ENCODE results near the gene CTBP2. TPM values are rescaled to one million over a fixed set of nuclear protein-coding genes. Genes with fewer than 3 reads are reported as not detected.

CTBP2 gene
- total RNA-seq, 1 experiment from 2014 or later = 125 TPM

- Histone ChIP-seq H3K36me3 (ENCODE audit: control insufficient read depth, insufficient read depth, low read length) (no peaks in the 10 kb centered on the region), H3K27me3 (ENCODE audit: control insufficient read depth, insufficient read depth, low read length) (no peaks in the 10 kb centered on the region), H3K9me3 (ENCODE audit: control insufficient read depth, insufficient read depth, low read depth, low read length) (no peaks in the 10 kb centered on the region), H3K4me3 (ENCODE audit: low read depth in 2 of 2, low read length in 2 of 2) (no peak overlapping the region), H3K27ac (ENCODE audit: low read length) (no peak overlapping the region), H3K4me1 (ENCODE audit: control insufficient read depth, insufficient read depth, low read length) (peaks cover 36% of the 10 kb centered on the region)
- POLR2A ChIA-PET = interaction anchor here (0.5 kb wide), 1 partner anchor 30 kb away, joined by 5 read pairs; no protein-coding TSS in a partner anchor
- CTCF ChIA-PET = no interaction called here
- no peak for TF ChIP-seq TCF7L2 (IDR thresholded peaks at IDR 0.05; ENCODE audit: low read depth, low read length)
- no peak for TF ChIP-seq POLR2AphosphoS5 (IDR thresholded peaks at IDR 0.05; ENCODE audit: low read depth, low read length)
- in situ Hi-C loops (cut with HindIII; ENCODE audit: low pct_unique_long_range_greater_than_20kb, low sequenced_read_pairs) = no loop called here
- DNase-seq (ENCODE audit: low read depth, low spot score) (no peak), ATAC-seq (no peak)
- BruUV-seq (replicated peaks) = no TSS peak
- intact Hi-C loops (cut with micrococcal nuclease; ENCODE audit: unreplicated experiment) = no loop called here
Observed at GRCh38 chr10:125128397-125129075, 31.8 kb downstream of the CTBP2 start.

GRCh38 chr10:125127986-125128385 lies 32.4 kb downstream of the CTBP2 start:
- TF ChIP-seq CTCF (IDR thresholded peaks at IDR 0.05) (no peak), REST (IDR thresholded peaks at IDR 0.05; ENCODE audit: insufficient read depth in 1 of 2, low read depth in 2 of 2, low read length in 1 of 2) (no peak), TCF7L2 (IDR thresholded peaks at IDR 0.05; ENCODE audit: low read depth, low read length) (no peak), SIN3A (IDR thresholded peaks at IDR 0.05; ENCODE audit: borderline replicate concordance, insufficient read depth, low read depth, low read length) (no peak), POLR2AphosphoS5 (IDR thresholded peaks at IDR 0.05; ENCODE audit: low read depth, low read length) (no peak)
- in situ Hi-C loops (cut with HindIII; ENCODE audit: low pct_unique_long_range_greater_than_20kb, low sequenced_read_pairs) = no loop called here
- Histone ChIP-seq H3K4me1 (ENCODE audit: control insufficient read depth, insufficient read depth, low read length) (peaks cover 35% of the 10 kb centered on the region), H3K4me3 (ENCODE audit: low read depth in 2 of 2, low read length in 2 of 2) (no peak overlapping the region), H3K36me3 (ENCODE audit: control insufficient read depth, insufficient read depth, low read length) (no peaks in the 10 kb centered on the region), H3K27ac (ENCODE audit: low read length) (no peak overlapping the region), H3K27me3 (ENCODE audit: control insufficient read depth, insufficient read depth, low read length) (no peaks in the 10 kb centered on the region), H3K9me3 (ENCODE audit: control insufficient read depth, insufficient read depth, low read depth, low read length) (no peaks in the 10 kb centered on the region)
- intact Hi-C loops (cut with micrococcal nuclease; ENCODE audit: unreplicated experiment) = no loop called here
- ATAC-seq (no peak), DNase-seq (ENCODE audit: low read depth, low spot score) (no peak)
- ChIA-PET CTCF (no interaction called here), POLR2A (no interaction called here)
- BruUV-seq (replicated peaks) = no TSS peak

- POLR2A ChIA-PET = no interaction called here
- in situ Hi-C loops (cut with HindIII; ENCODE audit: low pct_unique_long_range_greater_than_20kb, low sequenced_read_pairs) = no loop called here
Observed at GRCh38 chr10:125127110-125127509, 33.3 kb downstream of the CTBP2 start.

More at GRCh38 chr10:125127110-125127509, 33.3 kb downstream of the CTBP2 start:
- no peak overlapping the region for H3K4me3 ChIP-seq (ENCODE audit: low read depth in 2 of 2, low read length in 2 of 2)
- no peaks in the 10 kb centered on the region for H3K27me3 ChIP-seq (ENCODE audit: control insufficient read depth, insufficient read depth, low read length)
- CTCF ChIA-PET = no interaction called here
- BruUV-seq (replicated peaks) = no TSS peak
- no peaks in the 10 kb centered on the region for H3K9me3 ChIP-seq (ENCODE audit: control insufficient read depth, insufficient read depth, low read depth, low read length)
- H3K4me1 ChIP-seq (ENCODE audit: control insufficient read depth, insufficient read depth, low read length) = peaks cover 35% of the 10 kb centered on the region
- TF ChIP-seq SIN3A (IDR thresholded peaks at IDR 0.05; ENCODE audit: borderline replicate concordance, insufficient read depth, low read depth, low read length) = no peak
- TF ChIP-seq POLR2AphosphoS5 (IDR thresholded peaks at IDR 0.05; ENCODE audit: low read depth, low read length) = no peak
- TF ChIP-seq REST (IDR thresholded peaks at IDR 0.05; ENCODE audit: insufficient read depth in 1 of 2, low read depth in 2 of 2, low read length in 1 of 2) = no peak
- TF ChIP-seq CTCF (IDR thresholded peaks at IDR 0.05) = no peak
- no peak for TF ChIP-seq TCF7L2 (IDR thresholded peaks at IDR 0.05; ENCODE audit: low read depth, low read length)
- no peak for DNase-seq (ENCODE audit: low read depth, low spot score)
- H3K36me3 ChIP-seq (ENCODE audit: control insufficient read depth, insufficient read depth, low read length) = no peaks in the 10 kb centered on the region
- H3K27ac ChIP-seq (ENCODE audit: low read length) = no peak overlapping the region
- ATAC-seq = no peak
- intact Hi-C loops (cut with micrococcal nuclease; ENCODE audit: unreplicated experiment) = no loop called here

All from Panc1 (cell line).